Activated CD4-positive, CD25-positive, alpha-beta regulatory T cell (primary cell): ENCODE data around the gene ADAM10.

Source experiments
- DNase-seq, 4 experiments: peaks; one replicate each; lab custom pipeline; 2025; lab: John Stamatoyannopoulos, UW

ADAM10 gene

GRCh38 chr15:58758141-58758540, 8.6 kb upstream of the ADAM10 start:
- no peak for DNase-seq

- no peak for DNase-seq
Observed at GRCh38 chr15:58755956-58756355, 6.4 kb upstream of the ADAM10 start.

- no peak for DNase-seq
Observed at GRCh38 chr15:58755350-58755749, 5.8 kb upstream of the ADAM10 start.

- DNase-seq, result no peak
Observed at GRCh38 chr15:58752716-58753115, 3.2 kb upstream of the ADAM10 start.

- DNase-seq, result peak in 3 of 4 experiments; percentile 20 to 27 (median 24)
Observed at GRCh38 chr15:58748852-58749531, 515 bp downstream of the ADAM10 start.

- peak in 2 of 4 experiments; percentile 10 to 12 for DNase-seq
Observed at GRCh38 chr15:58748040-58748851, 1.3 kb downstream of the ADAM10 start.

- no peak for DNase-seq
Observed at GRCh38 chr15:58746174-58746573, 3.3 kb downstream of the ADAM10 start.

GRCh38 chr15:58742819-58743502, 6.5 kb downstream of the ADAM10 start:
- DNase-seq, result no peak

- DNase-seq, result no peak
Observed at GRCh38 chr15:58742022-58742813, 7.3 kb downstream of the ADAM10 start.

GRCh38 chr15:58741032-58741431, 8.5 kb downstream of the ADAM10 start:
- no peak for DNase-seq

GRCh38 chr15:58740436-58740835, 9.1 kb downstream of the ADAM10 start:
- DNase-seq, result no peak

GRCh38 chr15:58738046-58738707, 11.3 kb downstream of the ADAM10 start:
- DNase-seq, result no peak

- no peak for DNase-seq
Observed at GRCh38 chr15:58737298-58737697, 12.2 kb downstream of the ADAM10 start.

GRCh38 chr15:58736018-58736643, 13.4 kb downstream of the ADAM10 start:
- no peak for DNase-seq

- no peak for DNase-seq
Observed at GRCh38 chr15:58734859-58735258, 14.6 kb downstream of the ADAM10 start.

GRCh38 chr15:58732625-58733363, 16.7 kb downstream of the ADAM10 start:
- DNase-seq, result no peak

GRCh38 chr15:58731756-58732535, 17.6 kb downstream of the ADAM10 start:
- DNase-seq, result no peak

GRCh38 chr15:58726867-58727266, 22.6 kb downstream of the ADAM10 start:
- DNase-seq, result no peak

GRCh38 chr15:58724466-58724865, 25.0 kb downstream of the ADAM10 start:
- no peak for DNase-seq
